Esophagus squamous epithelium (tissue), 5 donors: ENCODE measurements around the gene SPEG. TPM values are rescaled to one million over a fixed set of nuclear protein-coding genes. Genes with fewer than 3 reads are reported as not detected.

Experiments used
- DNase-seq: peaks from one replicate; lab custom pipeline; 2025; lab: John Stamatoyannopoulos, UW
- H3K27ac ChIP-seq, 4 donors: fragments of 200-600 bp; sonication (generic); one replicate each; pipeline ENCODE4 v1.5.1; 2016 to 2019; ENCODE audit warnings: mild to moderate bottlenecking in 1 of 4
- H3K27me3 ChIP-seq, 4 donors: fragments of 200-600 bp; sonication (generic); 1 replicate in 3 of 4; 2 replicates in 1 of 4; pipeline versions ENCODE4 v1.5.1 to v1.6.0; 2017 to 2021; ENCODE audit warnings: antibody characterized with exemption in 1 of 4
- H3K36me3 ChIP-seq, 3 donors: fragments of 200-600 bp; sonication (generic); one replicate each; pipeline ENCODE4 v1.5.1; 2016 to 2019
- H3K4me1 ChIP-seq, 3 donors: fragments of 200-600 bp; sonication (generic); one replicate each; pipeline ENCODE4 v1.5.1; 2017 to 2019
- H3K4me3 ChIP-seq, 4 donors: fragments of 200-600 bp; sonication (generic); 1 replicate in 3 of 4; 2 replicates in 1 of 4; pipeline ENCODE4 v1.5.1; 2016 to 2019; ENCODE audit warnings: mild to moderate bottlenecking in 2 of 4, moderate library complexity in 1 of 4
- H3K9me3 ChIP-seq, 3 donors: fragments of 200-600 bp; sonication (generic); one replicate each; pipeline ENCODE4 v1.5.1; 2016 to 2019
- CTCF ChIP-seq, 6 experiments: fragments of 450-650 bp in 4 of 6; fragments of 200-600 bp in 2 of 6; sonication (generic) in 2 of 6; IDR thresholded peaks; one replicate each; pipeline ENCODE4 v1.5.1; 2016 to 2019; ENCODE audit warnings: antibody characterized with exemption in 6 of 6, mild to moderate bottlenecking in 4 of 6, moderate library complexity in 4 of 6
- POLR2A ChIP-seq, 4 donors: fragments of 450-650 bp; IDR thresholded peaks; one replicate each; pipeline ENCODE4 v1.6.1; 2017; ENCODE audit warnings: antibody characterized with exemption in 4 of 4, mild to moderate bottlenecking in 4 of 4, moderate library complexity in 3 of 4
- WGBS, 2 donors: methylation state at CpG; one replicate each; pipeline ENCODE4 v1.1.5; 2018; 5-methylcytosine and 5-hydroxymethylcytosine counted together
- intact Hi-C: fragments of 100-400 bp; cut with DNase I; formaldehyde crosslinking; loops from one replicate; pipeline ENCODE4 v1.15.0; 2022
- total RNA-seq, 4 donors: library from RNA; depleted of rRNA; stranded (reverse); fragments of >200 nt; gene quantifications; one replicate each; pipeline ENCODE4 v1.1.0, GENCODE V29; 2016
- donor health status: DM: yes; HTN: yes; CAD: no.

The SPEG gene
- total RNA-seq, 4 donors from 2014 or later = 3.8 to 29.0 (median 5.0) TPM

GRCh38 chr2:219547621-219548020 lies 113.0 kb downstream of the SPEG start:
- H3K9me3 ChIP-seq = no peaks in the 10 kb centered on the region
- H3K36me3 ChIP-seq = no peaks in the 10 kb centered on the region
- H3K4me3 ChIP-seq = no peak overlapping the region
- intact Hi-C loops = no loop called here
- H3K4me1 ChIP-seq = peaks cover 18 to 37% (median 19%) of the 10 kb centered on the region in 3 donors
- WGBS, 2 donors = 93 to 100% methylated on average over 4 to 11 of the region's 26 CpGs
- no peak for DNase-seq
- H3K27me3 ChIP-seq = peaks cover 0 to 59% (median 0%) of the 10 kb centered on the region in 4 donors
- H3K27ac ChIP-seq = no peak overlapping the region
- TF ChIP-seq POLR2A (IDR thresholded peaks at IDR 0.05) (no peak), CTCF (IDR thresholded peaks at IDR 0.05) (no peak)

Other genes starting within 250 kb of the SPEG start
- gene ZFAND2B, start 228.1 kb upstream of the SPEG start, total RNA-seq = 10 to 100 TPM; 34.6 to 49.9 (median 43.6) TPM
- gene ABCB6, start 215.9 kb upstream of the SPEG start, total RNA-seq = 10 to 100 TPM; 22.1 to 45.3 (median 31.6) TPM
- 10 to 100 TPM; 37.8 to 55.1 (median 45.2) TPM for gene ATG9A, start 205.2 kb upstream of the SPEG start, total RNA-seq
- 10 to 100 TPM; 10.2 to 54.9 (median 27.6) TPM for gene ANKZF1, start 205.0 kb upstream of the SPEG start, total RNA-seq
- 1 to 10 TPM; 1.2 to 2.3 (median 1.7) TPM for gene GLB1L, start 189.4 kb upstream of the SPEG start, total RNA-seq
- 10 to 100 TPM in 3 of 4 donors, 1 to 10 TPM in 1; 8.6 to 27.4 (median 19.3) TPM for gene STK16, start 189.4 kb upstream of the SPEG start, total RNA-seq
- not detected for gene TUBA4B, start 181.6 kb upstream of the SPEG start, total RNA-seq
- 100 to 1,000 TPM; 104 to 258 (median 169) TPM for gene TUBA4A, start 180.9 kb upstream of the SPEG start, total RNA-seq
- gene DNAJB2, start 155.5 kb upstream of the SPEG start, total RNA-seq = 10 to 100 TPM; 30.3 to 72.6 (median 35.1) TPM
- gene PTPRN, start 125.4 kb upstream of the SPEG start, total RNA-seq = not detected
- not detected for gene RESP18, start 102.1 kb upstream of the SPEG start, total RNA-seq
- 10 to 100 TPM; 36.7 to 82.4 (median 39.5) TPM for gene DNPEP, start 46.9 kb upstream of the SPEG start, total RNA-seq
- 1,000 to 10,000 TPM in 1 of 4 donors, 100 to 1,000 TPM in 3; 120 to 2,698 (median 303) TPM for gene DES, start 16.5 kb upstream of the SPEG start, total RNA-seq
- 10 to 100 TPM; 18.1 to 31.1 (median 26.4) TPM for gene GMPPA, start 64.0 kb downstream of the SPEG start, total RNA-seq
- not detected for gene ASIC4, start 79.6 kb downstream of the SPEG start, total RNA-seq
- gene CHPF, start 109.0 kb downstream of the SPEG start, total RNA-seq = 10 to 100 TPM; 40.4 to 56.6 (median 52.6) TPM
- under 1 TPM; 0.62 to 0.87 (median 0.78) TPM for gene TMEM198, start 109.2 kb downstream of the SPEG start, total RNA-seq
- 10 to 100 TPM in 3 of 4 donors, 1 to 10 TPM in 1; 7.0 to 38.9 (median 16.0) TPM for gene OBSL1, start 136.7 kb downstream of the SPEG start, total RNA-seq
- not detected for gene INHA, start 137.5 kb downstream of the SPEG start, total RNA-seq
- 10 to 100 TPM; 12.3 to 21.3 (median 14.4) TPM for gene STK11IP, start 163.0 kb downstream of the SPEG start, total RNA-seq
- 1 to 10 TPM; 1.1 to 4.0 (median 2.2) TPM for gene SLC4A3, start 192.8 kb downstream of the SPEG start, total RNA-seq